Mononuclear cell (primary cell): ENCODE measurements around the gene ZMYM4. TPM values are rescaled to one million over a fixed set of nuclear protein-coding genes. Genes with fewer than 3 reads are reported as not detected.
A peak's percentile ranks its signal among the peaks of the same experiment; 100 is the strongest.
"Not testable (repeated sequence)": the region's sequence is repeated elsewhere in the genome, so short reads cannot be mapped to it uniquely, and the experiment has no call there.

ENCODE experiments used
- H3K27me3 ChIP-seq: 2 replicates; pipeline ENCODE4 v1.6.0; 2011; ENCODE audit warnings: low read length, control low read depth; ENCODE audit not compliant: insufficient read depth
- H3K4me1 ChIP-seq: 2 replicates; pipeline ENCODE4 v1.5.1; 2011; ENCODE audit warnings: mild to moderate bottlenecking, low read length, control low read depth; ENCODE audit not compliant: insufficient read depth
- H3K4me3 ChIP-seq: 2 replicates; pipeline ENCODE4 v1.5.1; 2011; ENCODE audit warnings: mild to moderate bottlenecking, low read length, moderate library complexity
- H3K9me3 ChIP-seq: 2 replicates; pipeline ENCODE4 v1.5.1; 2011; ENCODE audit warnings: low read depth, mild to moderate bottlenecking, control low read depth, low read length
- total RNA-seq: library from RNA; depleted of rRNA; stranded (reverse); fragments of >200 nt; gene quantifications from one replicate; pipeline ENCODE4 v1.2.3, GENCODE V29; 2012

Gene ZMYM4
- 31.0 TPM for total RNA-seq

GRCh38 chr1:35268282-35269200, at the start of gene ZMYM4:
Gene ZMYM4 (plus strand): TSS chr1:35268709. CDS start chr1:35269047, 338 bp downstream.
- H3K4me1 ChIP-seq: peaks cover 26% of the 10 kb centered on the region
- no peaks in the 10 kb centered on the region for H3K9me3 ChIP-seq
- no peaks in the 10 kb centered on the region for H3K27me3 ChIP-seq
- H3K4me3 ChIP-seq: peak within 1 kb of the TSS; percentile 69

- Histone ChIP-seq H3K27me3 (no peaks in the 10 kb centered on the region), H3K4me3 (no peak overlapping the region), H3K9me3 (no peaks in the 10 kb centered on the region), H3K4me1 (no peaks in the 10 kb centered on the region)
These were observed 47.5 kb upstream of the ZMYM4 start for GRCh38 chr1:35220976-35221375.

GRCh38 chr1:35222322-35223083, 46.0 kb upstream of the ZMYM4 start:
- H3K27me3 ChIP-seq: no peaks in the 10 kb centered on the region

GRCh38 chr1:35223084-35223630, 45.4 kb upstream of the ZMYM4 start:
- no peaks in the 10 kb centered on the region for H3K27me3 ChIP-seq
- H3K4me3 ChIP-seq: no peak overlapping the region
- no peaks in the 10 kb centered on the region for H3K9me3 ChIP-seq
- no peaks in the 10 kb centered on the region for H3K4me1 ChIP-seq

More at GRCh38 chr1:35222322-35223083, 46.0 kb upstream of the ZMYM4 start:
- Histone ChIP-seq H3K4me3 (no peak overlapping the region), H3K4me1 (no peaks in the 10 kb centered on the region), H3K9me3 (no peaks in the 10 kb centered on the region)

GRCh38 chr1:35226546-35226945, 42.0 kb upstream of the ZMYM4 start:
- Histone ChIP-seq H3K4me1 (no peaks in the 10 kb centered on the region), H3K9me3 (no peaks in the 10 kb centered on the region), H3K27me3 (no peaks in the 10 kb centered on the region), H3K4me3 (no peak overlapping the region)

GRCh38 chr1:35229587-35230360, 38.7 kb upstream of the ZMYM4 start:
- H3K27me3 ChIP-seq: no peaks in the 10 kb centered on the region
- H3K4me3 ChIP-seq: no peak overlapping the region
- no peaks in the 10 kb centered on the region for H3K9me3 ChIP-seq
- H3K4me1 ChIP-seq: no peaks in the 10 kb centered on the region

- Histone ChIP-seq H3K4me1 (no peaks in the 10 kb centered on the region), H3K9me3 (no peaks in the 10 kb centered on the region), H3K27me3 (no peaks in the 10 kb centered on the region), H3K4me3 (no peak overlapping the region)
These were observed 37.2 kb upstream of the ZMYM4 start for GRCh38 chr1:35231287-35231686.

- not testable (repeated sequence) for H3K27me3 ChIP-seq, H3K4me1 ChIP-seq, H3K9me3 ChIP-seq, H3K4me3 ChIP-seq
These were observed 31.7 kb upstream of the ZMYM4 start for GRCh38 chr1:35236772-35237171.

GRCh38 chr1:35243691-35244090, 24.8 kb upstream of the ZMYM4 start:
- no peaks in the 10 kb centered on the region for H3K4me1 ChIP-seq
- H3K27me3 ChIP-seq: no peaks in the 10 kb centered on the region
- H3K4me3 ChIP-seq: no peak overlapping the region
- H3K9me3 ChIP-seq: no peaks in the 10 kb centered on the region

GRCh38 chr1:35247256-35247655, 21.3 kb upstream of the ZMYM4 start:
- no peaks in the 10 kb centered on the region for H3K9me3 ChIP-seq
- H3K4me3 ChIP-seq: no peak overlapping the region
- H3K27me3 ChIP-seq: no peaks in the 10 kb centered on the region
- H3K4me1 ChIP-seq: no peaks in the 10 kb centered on the region

GRCh38 chr1:35253941-35254340, 14.6 kb upstream of the ZMYM4 start:
- Histone ChIP-seq H3K9me3 (no peaks in the 10 kb centered on the region), H3K4me1 (no peaks in the 10 kb centered on the region), H3K27me3 (no peaks in the 10 kb centered on the region), H3K4me3 (no peak overlapping the region)

GRCh38 chr1:35255276-35255675, 13.2 kb upstream of the ZMYM4 start:
- H3K9me3 ChIP-seq: no peaks in the 10 kb centered on the region
- H3K4me3 ChIP-seq: no peak overlapping the region
- H3K27me3 ChIP-seq: no peaks in the 10 kb centered on the region
- H3K4me1 ChIP-seq: no peaks in the 10 kb centered on the region

- H3K9me3 ChIP-seq: no peaks in the 10 kb centered on the region
- no peaks in the 10 kb centered on the region for H3K27me3 ChIP-seq
- no peak overlapping the region for H3K4me3 ChIP-seq
- peaks cover 5% of the 10 kb centered on the region for H3K4me1 ChIP-seq
These were observed 8.9 kb upstream of the ZMYM4 start for GRCh38 chr1:35259561-35259960.

- H3K4me3 ChIP-seq: no peak overlapping the region
- H3K4me1 ChIP-seq: peaks cover 13% of the 10 kb centered on the region
- no peaks in the 10 kb centered on the region for H3K27me3 ChIP-seq
- H3K9me3 ChIP-seq: no peaks in the 10 kb centered on the region
These were observed 6.9 kb upstream of the ZMYM4 start for GRCh38 chr1:35261412-35262120.
